Testis (tissue), 3 donors: ENCODE measurements around the gene CCDC74A. TPM values are rescaled to one million over a fixed set of nuclear protein-coding genes. Genes with fewer than 3 reads are reported as not detected.
A peak's percentile ranks its signal among the peaks of the same experiment; 100 is the strongest.
"Not testable (repeated sequence)": the region's sequence is repeated elsewhere in the genome, so short reads cannot be mapped to it uniquely, and the experiment has no call there.

Source experiments
- DNase-seq: peaks from one replicate; pipeline ENCODE4 v3.0.0-alpha.2; 2019
- H3K27ac ChIP-seq, 2 donors: fragments of 200-600 bp; sonication (generic); one replicate each; pipeline ENCODE4 v1.5.1; 2019
- H3K27me3 ChIP-seq: fragments of 200-600 bp; sonication (generic); one replicate; pipeline ENCODE4 v1.5.1; 2019
- H3K36me3 ChIP-seq: fragments of 200-600 bp; sonication (generic); one replicate; pipeline ENCODE4 v1.5.1; 2017; ENCODE audit warnings: low read depth; ENCODE audit errors: missing control alignments
- H3K4me1 ChIP-seq: fragments of 200-600 bp; sonication (generic); one replicate; pipeline ENCODE4 v1.5.1; 2019
- H3K4me3 ChIP-seq, 2 donors: fragments of 200-600 bp; sonication (generic); one replicate each; pipeline ENCODE4 v1.5.1; 2017 to 2019
- H3K9me3 ChIP-seq: fragments of 200-600 bp; sonication (generic); one replicate; pipeline ENCODE4 v1.5.1; 2017
- CTCF ChIP-seq, 3 experiments: fragments of 450-650 bp in 2 of 3; fragments of 200-600 bp in 1 of 3; sonication (generic) in 1 of 3; IDR thresholded peaks; one replicate each; pipeline ENCODE4 v1.5.1; 2016 to 2019; ENCODE audit warnings: antibody characterized with exemption in 3 of 3, mild to moderate bottlenecking in 2 of 3, moderate library complexity in 1 of 3
- POLR2A ChIP-seq: fragments of 450-650 bp; IDR thresholded peaks from one replicate; pipeline ENCODE4 v1.6.1; 2017; ENCODE audit warnings: antibody characterized with exemption, mild to moderate bottlenecking, moderate library complexity
- WGBS, 2 donors: methylation state at CpG; one replicate each; pipeline ENCODE4 v1.1.5; 2018; 5-methylcytosine and 5-hydroxymethylcytosine counted together
- intact Hi-C: fragments of 100-400 bp; cut with DNase I; formaldehyde crosslinking; loops from one replicate; pipeline ENCODE4 v1.15.1; 2023; ENCODE audit warnings: low total_unique reads
- polyA plus RNA-seq: library from polyadenylated mRNA; stranded (reverse); fragments of 350-450 nt; fragmentation: Illumina TruSeq; extraction: RNeasy Lipid Tissue Mini Kit (QIAGEN cat#74804); gene quantifications from one replicate; pipeline ENCODE4 v1.2.3, GENCODE V29; 2014; ENCODE audit warnings: low read depth, low replicate concordance; ENCODE audit not compliant: insufficient read depth
- total RNA-seq, 2 donors: library from RNA; depleted of rRNA; stranded (reverse); fragments of >200 nt; gene quantifications; one replicate each; pipeline ENCODE4 v1.2.3, GENCODE V29; 2016

CCDC74A gene
- total and polyA plus RNA-seq, 3 donors from 2014 or later: 124 to 176 (median 165) TPM

GRCh38 chr2:131488306-131489205, 39.1 kb upstream of the CCDC74A start:
- Histone ChIP-seq H3K9me3 (no peaks in the 10 kb centered on the region), H3K4me3 (no peak overlapping the region), H3K27ac (no peak overlapping the region), H3K4me1 (peaks cover 8% of the 10 kb centered on the region), H3K36me3 (no peaks in the 10 kb centered on the region), H3K27me3 (no peaks in the 10 kb centered on the region)
- intact Hi-C loops: no loop called here
- no peak for DNase-seq
- 75 to 87% methylated on average over 10 to 14 of the region's 14 CpGs for WGBS, 2 donors
- TF ChIP-seq CTCF (IDR thresholded peaks at IDR 0.05) (no peak), POLR2A (no peak)

GRCh38 chr2:131490616-131491468, 36.8 kb upstream of the CCDC74A start:
- H3K36me3 ChIP-seq, intact Hi-C loops, H3K27me3 ChIP-seq, DNase-seq, H3K9me3 ChIP-seq: not testable (repeated sequence)
- Histone ChIP-seq H3K27ac (peak overlapping the region in 1 of 2 donors; percentile 53), H3K4me1 (peaks cover 14% of the 10 kb centered on the region), H3K4me3 (peak overlapping the region; percentile 83 to 96)
- 32 to 50% methylated on average over 11 to 19 of the region's 20 CpGs for WGBS, 2 donors

- DNase-seq, H3K36me3 ChIP-seq, H3K9me3 ChIP-seq, H3K27me3 ChIP-seq, intact Hi-C loops: not testable (repeated sequence)
- Histone ChIP-seq H3K4me3 (peak overlapping the region; percentile 83 to 96), H3K27ac (peak overlapping the region in 1 of 2 donors; percentile 53), H3K4me1 (peaks cover 14% of the 10 kb centered on the region)
- 18 to 38% methylated on average over 7 to 13 of the region's 22 CpGs for whole genome bisulfite sequencing, 2 donors
Measured at GRCh38 chr2:131491469-131491836, 36.2 kb upstream of the CCDC74A start.

DNA sequence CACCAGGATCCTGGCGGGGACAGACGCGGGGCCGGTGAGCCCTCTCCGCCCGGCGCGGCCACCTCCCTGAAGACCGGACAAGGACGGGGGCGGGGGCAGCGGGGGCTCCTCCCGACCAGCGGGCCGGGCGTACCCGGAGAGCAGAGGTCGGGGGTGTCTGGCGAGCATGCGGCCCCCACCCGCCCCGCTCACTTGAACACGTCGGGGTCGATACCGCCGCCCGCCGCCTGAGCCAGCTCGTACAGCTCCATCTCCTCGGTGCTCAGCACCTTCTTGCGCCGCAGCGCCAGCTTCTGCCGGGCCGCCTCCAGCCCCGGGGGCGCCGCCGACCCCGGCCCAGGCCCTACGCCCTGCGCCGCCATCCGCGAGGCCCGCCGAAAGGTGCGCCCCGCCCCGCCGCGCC, 35.7 kb upstream of the CCDC74A start, which contains the start of gene MZT2A:
Gene MZT2A, minus strand, starts transcription at position 383 of the 403 bp plus-strand sequence. Its CDS starts 21 bp downstream, at position 362.
- 0% methylated on average over 23 of the region's 53 CpGs; no CpG with 5 or more reads in 1 of the 2 donors for WGBS, 2 donors
- H3K27me3 ChIP-seq, intact Hi-C loops, H3K9me3 ChIP-seq, H3K36me3 ChIP-seq: not testable (repeated sequence)
- TF ChIP-seq CTCF (IDR thresholded peaks at IDR 0.05): peak in 1 of 3 experiments; percentile 59
- DNase-seq: peak; percentile 36
- H3K4me3 ChIP-seq: peak within 1 kb of the TSS; percentile 83 to 96
- peaks cover 14% of the 10 kb centered on the region for H3K4me1 ChIP-seq
- peak within 1 kb of the TSS; percentile 92 to 95 for H3K27ac ChIP-seq

DNA sequence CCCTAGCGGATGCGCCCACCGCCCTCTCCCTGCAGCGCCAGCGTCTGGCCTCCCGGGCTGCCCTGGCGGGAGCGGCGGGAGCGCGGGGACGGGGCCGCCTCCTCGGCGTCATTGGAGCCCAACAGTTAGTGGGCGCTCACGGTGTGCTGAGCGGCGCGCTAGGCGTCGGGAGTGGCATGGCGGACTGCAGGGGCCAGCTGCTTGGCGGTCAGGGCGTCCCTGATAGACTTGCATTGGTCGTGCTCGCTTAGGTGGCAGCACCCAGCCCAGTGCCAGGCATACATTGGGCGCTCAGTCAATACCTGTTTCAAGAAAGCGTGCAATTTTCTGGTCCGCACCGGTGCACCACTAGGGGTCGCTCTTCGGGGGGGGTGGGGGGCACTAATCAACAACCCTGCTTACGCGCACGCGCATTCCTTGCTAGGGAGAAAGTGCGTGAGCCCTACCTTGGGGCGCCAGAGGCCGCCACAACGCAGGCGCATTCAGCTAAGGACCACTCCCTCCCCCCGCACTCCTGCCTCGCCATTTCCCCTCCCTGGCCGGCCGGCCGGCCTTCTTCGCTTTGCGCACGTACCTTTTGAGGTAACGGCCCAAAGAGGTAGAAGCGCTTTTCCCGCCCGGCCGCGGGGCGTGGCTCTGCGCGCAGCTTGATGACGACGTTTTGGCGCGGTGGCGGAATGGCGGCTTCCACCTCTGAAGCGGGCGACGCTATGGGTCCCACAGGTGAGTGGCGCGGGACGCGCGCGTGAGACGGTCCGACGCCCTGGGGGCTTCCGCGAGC, 35.1 kb upstream of the CCDC74A start:
- 0% methylated on average over 67 of the region's 79 CpGs; no CpG with 5 or more reads in 1 of the 2 donors for WGBS, 2 donors
- Histone ChIP-seq H3K4me1 (peaks cover 14% of the 10 kb centered on the region), H3K36me3 (no peaks in the 10 kb centered on the region), H3K27ac (peak overlapping the region; percentile 92 to 95), H3K4me3 (peak overlapping the region; percentile 83 to 96), H3K9me3 (no peaks in the 10 kb centered on the region), H3K27me3 (no peaks in the 10 kb centered on the region)
- TF ChIP-seq CTCF (IDR thresholded peaks at IDR 0.05) (peak; percentile 67 to 86 (median 86)), POLR2A (no peak)
- DNase-seq: peak; percentile 95
- intact Hi-C loops: no loop called here
